Measurements from ENCODE around the gene VGLL4.

VGLL4 gene

DNA sequence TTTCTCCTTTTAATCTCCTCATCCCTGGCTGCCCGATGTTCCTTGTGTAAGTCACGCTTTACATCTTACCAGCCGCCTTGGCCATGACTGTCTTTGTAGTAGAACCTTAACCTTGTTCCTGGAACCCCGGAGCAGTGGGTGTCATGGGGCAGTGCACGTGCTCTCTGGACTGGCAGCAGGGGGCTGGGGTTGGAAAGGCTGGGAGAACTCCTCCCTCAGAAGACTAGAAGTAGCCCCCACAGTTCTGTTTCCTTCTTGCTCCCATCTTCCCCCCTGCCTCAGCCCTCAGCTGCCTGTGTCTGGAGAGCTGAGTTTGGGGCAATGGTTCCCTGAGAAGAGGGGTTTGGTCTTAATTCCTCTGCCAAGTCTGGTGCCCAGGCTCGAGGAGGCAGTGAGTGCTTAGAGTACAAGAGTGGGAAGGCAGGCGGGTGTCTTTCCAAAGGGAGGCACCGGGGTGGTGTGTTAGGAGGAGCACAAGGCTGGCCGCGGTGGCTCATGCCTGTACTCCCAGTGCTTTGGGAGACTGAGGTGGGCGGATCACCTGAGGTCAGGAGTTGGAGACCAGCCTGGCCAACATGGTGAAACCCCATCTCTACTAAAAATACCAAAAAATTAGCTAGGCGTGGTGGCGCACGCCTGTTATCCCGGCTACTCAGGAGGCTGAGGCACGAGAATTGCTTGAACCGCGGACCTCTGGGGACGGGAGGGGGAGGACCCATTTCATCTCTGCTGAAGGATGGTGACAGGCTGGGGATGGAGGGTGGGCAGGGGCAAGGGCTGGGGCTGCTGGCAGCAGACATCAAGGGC is 100.4 kb downstream of the VGLL4 start:
- TF ChIP-seq CTCF (IDR thresholded peaks at IDR 0.05; ENCODE audit: low read depth, low read length): no peak
- no peak for DNase-seq (ENCODE audit: low read depth in 2 of 2)
- H3K4me3 ChIP-seq (replicated peaks in 1 of 2; ENCODE audit: low read depth in 2 of 2, low read length in 2 of 2): no peak overlapping the region

DNA sequence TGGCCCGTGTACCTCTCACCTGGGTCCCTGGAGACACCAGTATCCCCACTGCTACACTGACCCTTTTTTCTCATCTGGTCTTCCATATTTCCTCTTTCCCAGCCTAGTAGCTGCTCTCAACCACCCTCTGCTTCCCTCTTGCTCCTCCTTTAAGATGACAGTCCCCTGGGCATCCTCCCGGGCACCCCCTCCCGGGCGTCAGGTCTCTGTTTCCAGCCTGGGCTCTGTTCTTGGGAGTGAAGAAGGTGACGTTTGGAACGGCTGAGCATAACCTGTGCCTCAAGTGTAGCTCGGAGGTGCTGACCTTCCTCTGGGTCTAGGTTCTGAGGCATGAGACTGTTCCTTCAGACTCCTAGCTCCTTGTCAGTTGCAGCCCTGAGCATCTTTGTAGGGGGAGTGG is 101.2 kb downstream of the VGLL4 start:
- no peak for TF ChIP-seq CTCF (IDR thresholded peaks at IDR 0.05; ENCODE audit: low read depth, low read length)
- no peak for DNase-seq (ENCODE audit: low read depth in 2 of 2)

GRCh38 chr3:11541321-11542303 is 102.1 kb downstream of the VGLL4 start:
- no peak overlapping the region for H3K4me3 ChIP-seq (replicated peaks in 1 of 2; ENCODE audit: low read depth in 2 of 2, low read length in 2 of 2)
- DNase-seq (ENCODE audit: low read depth in 2 of 2): no peak
- TF ChIP-seq CTCF (IDR thresholded peaks at IDR 0.05; ENCODE audit: low read depth, low read length): no peak

More for the DNA sequence above, 101.2 kb downstream of the VGLL4 start:
- no peak overlapping the region for H3K4me3 ChIP-seq (replicated peaks in 1 of 2; ENCODE audit: low read depth in 2 of 2, low read length in 2 of 2)

GRCh38 chr3:11539677-11540076 is 104.0 kb downstream of the VGLL4 start:
- DNase-seq (ENCODE audit: low read depth in 2 of 2): no peak
- TF ChIP-seq CTCF (IDR thresholded peaks at IDR 0.05; ENCODE audit: low read depth, low read length): no peak
- H3K4me3 ChIP-seq (replicated peaks in 1 of 2; ENCODE audit: low read depth in 2 of 2, low read length in 2 of 2): no peak overlapping the region

DNA sequence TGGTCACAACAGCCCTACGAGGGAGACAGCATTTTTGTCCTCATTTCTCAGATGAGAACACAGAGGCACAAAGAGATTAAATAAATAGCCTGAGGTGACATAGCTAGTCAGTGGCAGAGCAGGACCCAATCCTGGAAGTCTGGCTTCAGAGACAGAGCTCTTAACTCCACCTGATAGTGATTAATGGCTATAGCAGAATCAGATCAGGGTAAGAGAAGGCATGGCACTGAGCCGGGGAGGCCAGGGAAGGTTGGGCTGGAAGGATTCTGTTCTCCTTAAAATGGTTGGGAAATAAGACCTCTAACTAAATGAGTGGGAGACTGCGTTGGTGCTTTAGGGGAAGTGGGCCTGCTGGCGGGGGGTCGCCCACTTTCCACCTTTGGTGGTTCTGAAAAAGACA is 104.5 kb downstream of the VGLL4 start:
- no peak for DNase-seq (ENCODE audit: low read depth in 2 of 2)
- H3K4me3 ChIP-seq (replicated peaks in 1 of 2; ENCODE audit: low read depth in 2 of 2, low read length in 2 of 2): no peak overlapping the region
- no peak for TF ChIP-seq CTCF (IDR thresholded peaks at IDR 0.05; ENCODE audit: low read depth, low read length)

GRCh38 chr3:11538581-11538980 is 105.1 kb downstream of the VGLL4 start:
- no peak for DNase-seq (ENCODE audit: low read depth in 2 of 2)
- no peak overlapping the region for H3K4me3 ChIP-seq (replicated peaks in 1 of 2; ENCODE audit: low read depth in 2 of 2, low read length in 2 of 2)
- no peak for TF ChIP-seq CTCF (IDR thresholded peaks at IDR 0.05; ENCODE audit: low read depth, low read length)

Measured in cardiac fibroblast (primary cell).